GM23338 (cell line): Measurements from ENCODE around the gene TAF1A.

Experiments
- EZH2 ChIP-seq: fragments of 200-600 bp; sonication (generic); IDR thresholded peaks from one replicate; pipeline ENCODE4 v1.8.0; 2017; ENCODE audit warnings: antibody characterized with exemption, mild to moderate bottlenecking, low read depth; ENCODE audit not compliant: unreplicated experiment
- EZH2phosphoT487 ChIP-seq: fragments of 200-600 bp; sonication (generic); IDR thresholded peaks from one replicate; pipeline ENCODE4 v1.8.1; 2018; ENCODE audit warnings: antibody characterized with exemption; ENCODE audit not compliant: unreplicated experiment
- POLR2AphosphoS5 ChIP-seq: IDR thresholded peaks from 2 replicates; pipeline ENCODE4 v1.6.1; 2016; ENCODE audit warnings: antibody characterized with exemption, low read depth
- TF ChIP-seq, protein P1 (sequence below), 2 experiments: fragments of 200-600 bp in 1 of 2; sonication (generic) in 1 of 2; conservative IDR thresholded peaks; 2 replicates each; pipeline versions ENCODE4 v1.5.1 to v1.6.1; 2016 to 2017; ENCODE audit warnings: antibody characterized with exemption in 2 of 2, low read depth in 2 of 2, mild to moderate bottlenecking in 2 of 2, moderate library complexity in 1 of 2
- TF ChIP-seq, protein P2 (sequence below): IDR thresholded peaks from one replicate; pipeline ENCODE4 v1.6.1; 2018; ENCODE audit warnings: antibody characterized with exemption; ENCODE audit not compliant: unreplicated experiment
- TF ChIP-seq, protein P3 (sequence below): IDR thresholded peaks from 2 replicates; pipeline ENCODE4 v1.6.1; 2016; ENCODE audit warnings: antibody characterized with exemption

DNA sequence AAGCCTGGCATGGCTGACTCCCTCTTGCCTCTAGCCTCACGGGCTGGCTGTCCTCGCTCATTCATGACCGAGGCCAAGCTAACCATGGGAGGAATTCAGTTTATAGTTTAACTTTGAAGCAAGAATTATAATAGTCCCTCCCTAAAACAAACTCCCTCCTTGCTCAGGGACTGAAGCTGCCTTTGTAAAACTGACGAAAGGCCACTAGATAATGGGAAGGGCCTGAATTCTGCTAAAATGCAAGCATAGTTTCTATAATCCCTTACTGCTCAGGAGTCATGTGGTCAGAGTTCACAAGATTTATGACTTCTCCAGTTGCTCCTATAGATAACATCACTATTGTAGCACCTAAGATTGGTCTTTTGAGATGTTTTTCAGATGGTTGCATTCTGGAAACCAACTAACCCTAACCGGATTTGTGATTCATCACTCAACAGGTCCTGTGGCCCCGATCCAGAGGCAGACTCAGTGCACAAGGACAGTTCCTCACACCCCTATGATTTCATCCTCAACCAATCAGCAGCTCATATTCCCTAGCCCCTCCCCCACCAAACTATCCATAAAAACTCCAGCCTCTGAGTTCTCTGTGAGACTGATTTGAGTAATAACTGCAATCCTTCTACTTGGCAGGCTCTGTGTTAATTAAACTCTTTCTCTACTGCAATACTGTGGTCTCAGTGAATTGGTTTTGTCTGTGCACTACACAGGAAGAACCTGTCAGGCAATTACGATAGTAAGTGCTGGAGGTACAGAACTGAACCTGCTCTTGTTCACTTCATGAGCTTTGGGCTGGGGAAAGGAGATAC is 68.2 kb downstream of the TAF1A start:
- TF ChIP-seq, protein P1, sequence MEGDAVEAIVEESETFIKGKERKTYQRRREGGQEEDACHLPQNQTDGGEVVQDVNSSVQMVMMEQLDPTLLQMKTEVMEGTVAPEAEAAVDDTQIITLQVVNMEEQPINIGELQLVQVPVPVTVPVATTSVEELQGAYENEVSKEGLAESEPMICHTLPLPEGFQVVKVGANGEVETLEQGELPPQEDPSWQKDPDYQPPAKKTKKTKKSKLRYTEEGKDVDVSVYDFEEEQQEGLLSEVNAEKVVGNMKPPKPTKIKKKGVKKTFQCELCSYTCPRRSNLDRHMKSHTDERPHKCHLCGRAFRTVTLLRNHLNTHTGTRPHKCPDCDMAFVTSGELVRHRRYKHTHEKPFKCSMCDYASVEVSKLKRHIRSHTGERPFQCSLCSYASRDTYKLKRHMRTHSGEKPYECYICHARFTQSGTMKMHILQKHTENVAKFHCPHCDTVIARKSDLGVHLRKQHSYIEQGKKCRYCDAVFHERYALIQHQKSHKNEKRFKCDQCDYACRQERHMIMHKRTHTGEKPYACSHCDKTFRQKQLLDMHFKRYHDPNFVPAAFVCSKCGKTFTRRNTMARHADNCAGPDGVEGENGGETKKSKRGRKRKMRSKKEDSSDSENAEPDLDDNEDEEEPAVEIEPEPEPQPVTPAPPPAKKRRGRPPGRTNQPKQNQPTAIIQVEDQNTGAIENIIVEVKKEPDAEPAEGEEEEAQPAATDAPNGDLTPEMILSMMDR (conservative IDR thresholded peaks at IDR 0.05; ENCODE audit: low read depth in 2 of 2): no peak
- TF ChIP-seq EZH2phosphoT487 (no peak), POLR2AphosphoS5 (no peak), EZH2 (no peak)
- TF ChIP-seq, protein P2, sequence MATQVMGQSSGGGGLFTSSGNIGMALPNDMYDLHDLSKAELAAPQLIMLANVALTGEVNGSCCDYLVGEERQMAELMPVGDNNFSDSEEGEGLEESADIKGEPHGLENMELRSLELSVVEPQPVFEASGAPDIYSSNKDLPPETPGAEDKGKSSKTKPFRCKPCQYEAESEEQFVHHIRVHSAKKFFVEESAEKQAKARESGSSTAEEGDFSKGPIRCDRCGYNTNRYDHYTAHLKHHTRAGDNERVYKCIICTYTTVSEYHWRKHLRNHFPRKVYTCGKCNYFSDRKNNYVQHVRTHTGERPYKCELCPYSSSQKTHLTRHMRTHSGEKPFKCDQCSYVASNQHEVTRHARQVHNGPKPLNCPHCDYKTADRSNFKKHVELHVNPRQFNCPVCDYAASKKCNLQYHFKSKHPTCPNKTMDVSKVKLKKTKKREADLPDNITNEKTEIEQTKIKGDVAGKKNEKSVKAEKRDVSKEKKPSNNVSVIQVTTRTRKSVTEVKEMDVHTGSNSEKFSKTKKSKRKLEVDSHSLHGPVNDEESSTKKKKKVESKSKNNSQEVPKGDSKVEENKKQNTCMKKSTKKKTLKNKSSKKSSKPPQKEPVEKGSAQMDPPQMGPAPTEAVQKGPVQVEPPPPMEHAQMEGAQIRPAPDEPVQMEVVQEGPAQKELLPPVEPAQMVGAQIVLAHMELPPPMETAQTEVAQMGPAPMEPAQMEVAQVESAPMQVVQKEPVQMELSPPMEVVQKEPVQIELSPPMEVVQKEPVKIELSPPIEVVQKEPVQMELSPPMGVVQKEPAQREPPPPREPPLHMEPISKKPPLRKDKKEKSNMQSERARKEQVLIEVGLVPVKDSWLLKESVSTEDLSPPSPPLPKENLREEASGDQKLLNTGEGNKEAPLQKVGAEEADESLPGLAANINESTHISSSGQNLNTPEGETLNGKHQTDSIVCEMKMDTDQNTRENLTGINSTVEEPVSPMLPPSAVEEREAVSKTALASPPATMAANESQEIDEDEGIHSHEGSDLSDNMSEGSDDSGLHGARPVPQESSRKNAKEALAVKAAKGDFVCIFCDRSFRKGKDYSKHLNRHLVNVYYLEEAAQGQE: no peak
- TF ChIP-seq, protein P3, sequence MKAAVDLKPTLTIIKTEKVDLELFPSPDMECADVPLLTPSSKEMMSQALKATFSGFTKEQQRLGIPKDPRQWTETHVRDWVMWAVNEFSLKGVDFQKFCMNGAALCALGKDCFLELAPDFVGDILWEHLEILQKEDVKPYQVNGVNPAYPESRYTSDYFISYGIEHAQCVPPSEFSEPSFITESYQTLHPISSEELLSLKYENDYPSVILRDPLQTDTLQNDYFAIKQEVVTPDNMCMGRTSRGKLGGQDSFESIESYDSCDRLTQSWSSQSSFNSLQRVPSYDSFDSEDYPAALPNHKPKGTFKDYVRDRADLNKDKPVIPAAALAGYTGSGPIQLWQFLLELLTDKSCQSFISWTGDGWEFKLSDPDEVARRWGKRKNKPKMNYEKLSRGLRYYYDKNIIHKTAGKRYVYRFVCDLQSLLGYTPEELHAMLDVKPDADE: no peak
